CD14-positive monocyte (primary cell): ENCODE measurements around the gene MAPK1IP1L. TPM values are rescaled to one million over a fixed set of nuclear protein-coding genes. Genes with fewer than 3 reads are reported as not detected.
"Not testable (repeated sequence)": the region's sequence is repeated elsewhere in the genome, so short reads cannot be mapped to it uniquely, and the experiment has no call there.

Experiments used
- DNase-seq, 3 donors: peaks; one replicate each; pipeline ENCODE4 v3.0.0-alpha.2; 2011 to 2022
- H2AFZ ChIP-seq: 2 replicates; pipeline ENCODE4 v1.6.0; 2012; ENCODE audit warnings: mild to moderate bottlenecking, low read depth, low read length, inconsistent platforms; ENCODE audit not compliant: insufficient read depth, poor library complexity, severe bottlenecking
- H3K27ac ChIP-seq, 2 donors: 1 replicate in 1 of 2; 2 replicates in 1 of 2; pipeline ENCODE4 v1.5.1; 2012 to 2013; ENCODE audit warnings: low read length in 2 of 2, control low read depth in 1 of 2, inconsistent platforms in 1 of 2, low read depth in 1 of 2, mild to moderate bottlenecking in 1 of 2
- H3K27me3 ChIP-seq, 2 donors: one replicate each; pipeline versions ENCODE4 v1.6.0 to v1.6.1; 2011 to 2013; ENCODE audit warnings: low read length in 2 of 2; ENCODE audit not compliant: control insufficient read depth in 2 of 2, insufficient read depth in 2 of 2
- H3K36me3 ChIP-seq, 2 donors: replicated peaks in 1 of 2; 1 replicate in 1 of 2; 2 replicates in 1 of 2; pipeline versions ENCODE4 v1.5.1 to v1.6.1; 2012 to 2013; ENCODE audit warnings: low read length in 2 of 2, control low read depth in 1 of 2, inconsistent platforms in 1 of 2, mild to moderate bottlenecking in 1 of 2; ENCODE audit not compliant: insufficient read depth in 2 of 2, control insufficient read depth in 1 of 2
- H3K4me1 ChIP-seq, 2 donors: 1 replicate in 1 of 2; 2 replicates in 1 of 2; pipeline versions ENCODE4 v1.5.1 to v1.6.1; 2012 to 2013; ENCODE audit warnings: low read length in 2 of 2, control low read depth in 1 of 2, inconsistent platforms in 1 of 2, mild to moderate bottlenecking in 1 of 2, moderate library complexity in 1 of 2; ENCODE audit not compliant: insufficient read depth in 2 of 2, control insufficient read depth in 1 of 2
- H3K4me2 ChIP-seq: replicated peaks from 2 replicates; pipeline ENCODE3; 2012; ENCODE audit warnings: low read length, moderate library complexity, mild to moderate bottlenecking; ENCODE audit not compliant: poor library complexity, severe bottlenecking; ENCODE audit errors: extremely low read depth
- H3K4me3 ChIP-seq, 3 experiments: fragments of 200-600 bp in 1 of 3; sonication (generic) in 1 of 3; replicated peaks in 1 of 3; 1 replicate in 2 of 3; 2 replicates in 1 of 3; pipeline ENCODE4 v1.5.1; 2011 to 2013; ENCODE audit warnings: low read length in 3 of 3, mild to moderate bottlenecking in 3 of 3, control low read depth in 2 of 3, low read depth in 2 of 3, inconsistent platforms in 1 of 3, moderate library complexity in 1 of 3
- H3K79me2 ChIP-seq: 2 replicates; pipeline ENCODE4 v1.6.0; 2012; ENCODE audit warnings: mild to moderate bottlenecking, control low read depth, inconsistent platforms, low read length, moderate library complexity; ENCODE audit not compliant: insufficient read depth
- H3K9ac ChIP-seq: 2 replicates; pipeline ENCODE4 v1.6.0; 2017; ENCODE audit warnings: low read length, mild to moderate bottlenecking; ENCODE audit not compliant: insufficient read depth, poor library complexity, severe bottlenecking
- H3K9me3 ChIP-seq, 2 donors: replicated peaks in 1 of 2; 1 replicate in 1 of 2; 2 replicates in 1 of 2; pipeline versions ENCODE4 v1.5.1 to v1.6.1; 2012 to 2013; ENCODE audit warnings: low read length in 2 of 2, control low read depth in 1 of 2; ENCODE audit not compliant: control insufficient read depth in 1 of 2, insufficient read depth in 1 of 2
- H4K20me1 ChIP-seq: 2 replicates; pipeline ENCODE4 v1.6.0; 2012; ENCODE audit warnings: mild to moderate bottlenecking, low read length, control low read depth, moderate library complexity; ENCODE audit not compliant: insufficient read depth
- H3K27ac Mint-ChIP-seq, 7 donors: one replicate each; pipeline ENCODE4 v1.8.0; 2020; ENCODE audit warnings: mild to moderate bottlenecking in 7 of 7, mixed read lengths in 7 of 7, moderate library complexity in 6 of 7, inconsistent platforms in 2 of 7
- H3K27me3 Mint-ChIP-seq, 3 donors: one replicate each; pipeline ENCODE4 v1.8.0; 2021 to 2022; ENCODE audit warnings: low read depth in 3 of 3, mild to moderate bottlenecking in 3 of 3, mixed read lengths in 3 of 3, moderate library complexity in 3 of 3, inconsistent platforms in 1 of 3
- H3K36me3 Mint-ChIP-seq, 2 donors: one replicate each; pipeline ENCODE4 v1.8.0; 2020; ENCODE audit warnings: mixed read lengths in 2 of 2, inconsistent platforms in 1 of 2, mild to moderate bottlenecking in 1 of 2
- H3K4me1 Mint-ChIP-seq: one replicate; pipeline ENCODE4 v1.8.0; 2020; ENCODE audit warnings: mild to moderate bottlenecking, mixed read lengths
- H3K4me3 Mint-ChIP-seq, 2 donors: one replicate each; pipeline ENCODE4 v1.8.0; 2020; ENCODE audit warnings: mild to moderate bottlenecking in 2 of 2, mixed read lengths in 2 of 2, moderate library complexity in 1 of 2
- H3K9me3 Mint-ChIP-seq, 7 donors: one replicate each; pipeline ENCODE4 v1.8.0; 2020 to 2022; ENCODE audit warnings: mixed read lengths in 7 of 7, mild to moderate bottlenecking in 6 of 7, moderate library complexity in 6 of 7, inconsistent platforms in 2 of 7
- CTCF ChIP-seq: fragments of 200-600 bp; IDR thresholded peaks from one replicate; pipeline ENCODE4 v1.8.0; 2022; ENCODE audit warnings: antibody characterized with exemption, mild to moderate bottlenecking
- WGBS: methylation state at CpG from one replicate; pipeline ENCODE4 v1.1.5; 2013; ENCODE audit warnings: missing lambda C conversion rate; ENCODE audit not compliant: insufficient coverage; 5-methylcytosine and 5-hydroxymethylcytosine counted together
- intact Hi-C, 2 donors: fragments of 100-400 bp; cut with micrococcal nuclease; formaldehyde crosslinking; loops; one replicate each; pipeline versions ENCODE4 v1.15.0 to v1.15.1; 2023
- polyA plus RNA-seq, 3 donors: library from polyadenylated mRNA; depleted of rRNA in 1 of 3; unstranded in 2 of 3; stranded (reverse) in 1 of 3; fragments of 300-500 nt in 2 of 3; fragments of >200 nt in 1 of 3; fragmentation: Illumina TruSeq in 2 of 3; gene quantifications; 1 replicate in 2 of 3; 2 replicates in 1 of 3; pipeline ENCODE4 v1.2.3, GENCODE V29; 2012 to 2021

MAPK1IP1L gene
- polyA plus RNA-seq, 3 donors: 44.8 to 89.8 (median 67.8) TPM

DNA sequence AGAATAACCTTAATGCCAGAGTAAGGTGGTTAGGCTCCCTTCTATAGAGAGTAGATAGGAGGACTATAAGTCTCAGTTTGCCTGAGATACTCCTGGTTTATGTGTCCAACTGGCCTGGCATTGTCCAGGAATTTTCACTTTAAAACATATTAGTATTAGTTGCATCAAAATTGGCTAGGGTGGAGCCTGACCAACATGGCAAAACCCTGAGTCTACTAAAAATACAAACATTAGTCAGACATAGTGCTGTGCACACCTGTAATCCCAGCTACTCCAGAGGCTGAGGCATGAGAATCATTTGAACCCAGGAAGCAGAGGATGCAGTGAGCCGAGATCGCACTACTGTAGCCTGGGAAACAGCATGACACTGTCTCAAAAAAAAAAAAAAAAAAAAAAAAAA lies 36.4 kb upstream of the MAPK1IP1L start:
- no peak for DNase-seq
- Histone ChIP-seq H3K36me3 (peaks cover 3 to 18% of the 10 kb centered on the region in 2 donors), H3K27ac (no peak overlapping the region), H4K20me1 (no peaks in the 10 kb centered on the region), H2AFZ (no peak overlapping the region), H3K4me3 (no peak overlapping the region), H3K9ac (no peak overlapping the region), H3K4me1 (peaks cover 0 to 2% of the 10 kb centered on the region in 2 donors), H3K4me2 (no peak overlapping the region), H3K9me3 (no peaks in the 10 kb centered on the region), H3K79me2 (peaks cover 14% of the 10 kb centered on the region), H3K27me3 (no peaks in the 10 kb centered on the region)
- H3K9me3 Mint-ChIP-seq: no peaks in the 10 kb centered on the region
- TF ChIP-seq CTCF: no peak
- H3K36me3 Mint-ChIP-seq: peaks cover 22 to 28% of the 10 kb centered on the region in 2 donors
- H3K27me3 Mint-ChIP-seq: peaks cover 0 to 2% (median 0%) of the 10 kb centered on the region in 3 donors
- intact Hi-C loops: no loop called here
- no peak overlapping the region for H3K4me3 Mint-ChIP-seq
- no CpG with 5 or more reads among the region's 2 CpGs for WGBS
- H3K4me1 Mint-ChIP-seq: peaks cover 3% of the 10 kb centered on the region
- H3K27ac Mint-ChIP-seq: no peak overlapping the region

DNA sequence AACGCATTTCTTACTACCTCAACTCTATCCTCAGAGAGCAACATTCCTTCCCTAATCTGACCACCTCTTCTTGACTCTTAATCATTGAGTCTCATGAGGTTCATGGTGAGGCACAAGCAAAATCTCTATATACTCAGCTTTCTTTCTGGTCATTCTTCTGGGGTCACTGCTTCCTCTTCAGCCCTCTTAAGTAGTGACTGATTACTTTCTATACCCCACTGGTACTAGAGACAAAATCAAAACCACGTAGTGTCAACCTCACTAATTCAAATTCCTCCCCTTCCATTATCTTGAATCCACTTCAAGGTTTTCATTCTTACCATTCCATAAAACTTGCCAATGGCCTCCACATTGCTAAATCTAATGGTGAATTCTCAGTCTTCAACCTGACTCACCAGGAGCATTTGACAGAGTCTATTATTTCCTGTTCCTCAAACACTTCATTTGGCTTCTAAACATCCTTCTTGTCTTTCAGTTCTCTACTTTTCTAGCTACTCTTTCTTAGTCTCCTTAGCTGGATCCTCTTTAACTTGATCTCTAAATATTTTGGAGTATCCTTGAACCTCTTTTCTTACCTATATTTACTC lies 31.4 kb upstream of the MAPK1IP1L start:
- intact Hi-C loops: no loop called here
- no peak overlapping the region for H3K4me3 Mint-ChIP-seq

GRCh38 chr14:55024365-55024764 lies 27.1 kb upstream of the MAPK1IP1L start:
- H3K27me3 Mint-ChIP-seq, intact Hi-C loops, H3K9ac ChIP-seq, H4K20me1 ChIP-seq, H3K9me3 Mint-ChIP-seq, H3K27me3 ChIP-seq, H3K27ac Mint-ChIP-seq, H3K4me2 ChIP-seq, DNase-seq, H3K4me3 ChIP-seq, H3K36me3 ChIP-seq, H3K4me3 Mint-ChIP-seq, H3K36me3 Mint-ChIP-seq, H3K9me3 ChIP-seq, H3K27ac ChIP-seq: not testable (repeated sequence)
- Histone ChIP-seq H2AFZ (peak overlapping the region; percentile 11), H3K4me1 (peaks cover 21 to 42% of the 10 kb centered on the region in 2 donors), H3K79me2 (peaks cover 62% of the 10 kb centered on the region)
- WGBS: 100% methylated on average over 1 of the region's 5 CpGs
- peaks cover 40% of the 10 kb centered on the region for H3K4me1 Mint-ChIP-seq

More for the DNA sequence above, 31.4 kb upstream of the MAPK1IP1L start:
- Histone ChIP-seq H3K9ac (no peak overlapping the region), H3K4me1 (peaks cover 0 to 8% of the 10 kb centered on the region in 2 donors), H3K27ac (peak overlapping the region in 1 of 2 donors; percentile 15), H3K9me3 (no peaks in the 10 kb centered on the region), H3K4me2 (no peak overlapping the region), H2AFZ (peak overlapping the region; percentile 22), H3K4me3 (no peak overlapping the region), H3K79me2 (peaks cover 32% of the 10 kb centered on the region), H4K20me1 (no peaks in the 10 kb centered on the region), H3K27me3 (no peaks in the 10 kb centered on the region), H3K36me3 (peaks cover 0 to 11% of the 10 kb centered on the region in 2 donors)
- Mint-ChIP-seq H3K36me3 (peaks cover 9 to 16% of the 10 kb centered on the region in 2 donors), H3K27me3 (no peaks in the 10 kb centered on the region), H3K4me1 (peaks cover 8% of the 10 kb centered on the region), H3K9me3 (no peaks in the 10 kb centered on the region), H3K27ac (peak overlapping the region in 3 of 7 donors; percentile 44 to 68 (median 68))
- DNase-seq: peak in 2 of 3 donors; percentile 26
- 89% methylated on average over 1 of the region's 2 CpGs for WGBS
- TF ChIP-seq CTCF: no peak
